HG03565 (cell line): ENCODE data around the gene VPS35.

ENCODE experiments used
- ATAC-seq: cut with Tn5 transposase; IDR thresholded peaks from one replicate; pipeline ENCODE4 v1.9.1; 2021; ENCODE audit warnings: mild to moderate bottlenecking, moderate library complexity; ENCODE audit not compliant: unreplicated experiment

VPS35 gene

GRCh38 chr16:46688654-46689364 is at the start of gene VPS35:
Gene VPS35 (minus strand): TSS chr16:46689178. CDS start chr16:46689133, 45 bp downstream.
- ATAC-seq, result peak; percentile 70

GRCh38 chr16:46737621-46738214 is 48.7 kb upstream of the VPS35 start:
- no peak for ATAC-seq

GRCh38 chr16:46736695-46737094 is 47.7 kb upstream of the VPS35 start:
- no peak for ATAC-seq

GRCh38 chr16:46733319-46733830 is 44.4 kb upstream of the VPS35 start:
- ATAC-seq, result no peak

- ATAC-seq, result no peak
These were observed 43.6 kb upstream of the VPS35 start for GRCh38 chr16:46732561-46732960.

- no peak for ATAC-seq
These were observed 42.9 kb upstream of the VPS35 start for GRCh38 chr16:46731691-46732555.

- ATAC-seq, result no peak
These were observed 42.1 kb upstream of the VPS35 start for GRCh38 chr16:46730801-46731690.

GRCh38 chr16:46730126-46730525 is 41.1 kb upstream of the VPS35 start:
- ATAC-seq, result no peak

GRCh38 chr16:46729326-46729995 is 40.5 kb upstream of the VPS35 start:
- no peak for ATAC-seq

- no peak for ATAC-seq
These were observed 39.8 kb upstream of the VPS35 start for GRCh38 chr16:46728806-46729205.

GRCh38 chr16:46727630-46728029 is 38.7 kb upstream of the VPS35 start:
- ATAC-seq, result no peak

GRCh38 chr16:46727184-46727583 is 38.2 kb upstream of the VPS35 start:
- no peak for ATAC-seq

GRCh38 chr16:46721885-46722284 is 32.9 kb upstream of the VPS35 start:
- ATAC-seq, result no peak

- no peak for ATAC-seq
These were observed 31.6 kb upstream of the VPS35 start for GRCh38 chr16:46720619-46721018.

- ATAC-seq, result no peak
These were observed 30.6 kb upstream of the VPS35 start for GRCh38 chr16:46719528-46719927.

GRCh38 chr16:46718214-46718613 is 29.2 kb upstream of the VPS35 start:
- no peak for ATAC-seq

GRCh38 chr16:46717692-46718091 is 28.7 kb upstream of the VPS35 start:
- no peak for ATAC-seq

- no peak for ATAC-seq
These were observed 26.9 kb upstream of the VPS35 start for GRCh38 chr16:46715769-46716305.

GRCh38 chr16:46714797-46715591 is 26.0 kb upstream of the VPS35 start:
- no peak for ATAC-seq
